SU-DHL-6 (cell line): ENCODE measurements around the gene NTSR2.

Source experiments
- CTCF ChIP-seq: fragments of 200-600 bp; sonication (generic); IDR thresholded peaks from one replicate; pipeline ENCODE4 v1.5.1; 2017; ENCODE audit warnings: antibody characterized with exemption, mild to moderate bottlenecking, low read length, moderate library complexity; ENCODE audit not compliant: insufficient read depth, poor library complexity, severe bottlenecking
- EZH2phosphoT487 ChIP-seq: fragments of 200-600 bp; sonication (generic), shearing (Covaris generic); conservative IDR thresholded peaks from 2 replicates; pipeline ENCODE4 v1.6.1; 2018; ENCODE audit warnings: mild to moderate bottlenecking, antibody characterized with exemption, low read length, moderate library complexity, mixed read lengths

- TF ChIP-seq CTCF (no peak), EZH2phosphoT487 (no peak)
Measured at GRCh38 chr2:11657195-11657594, 12.8 kb downstream of the NTSR2 start.
